Ascending aorta (tissue), 2 donors: ENCODE data around the gene CSHL1. TPM values are rescaled to one million over a fixed set of nuclear protein-coding genes. Genes with fewer than 3 reads are reported as not detected.
"Not testable (repeated sequence)": the region's sequence is repeated elsewhere in the genome, so short reads cannot be mapped to it uniquely, and the experiment has no call there.

Experiments used
- DNase-seq, 2 donors: peaks; one replicate each; pipeline ENCODE4 v3.0.0-alpha.2; 2019; ENCODE audit warnings: low spot score in 2 of 2
- H3K27ac ChIP-seq, 2 donors: fragments of 200-600 bp; sonication (generic); one replicate each; pipeline ENCODE4 v1.5.1; 2016 to 2017; ENCODE audit warnings: mild to moderate bottlenecking in 1 of 2
- H3K27me3 ChIP-seq: fragments of 200-600 bp; sonication (generic); one replicate; pipeline ENCODE4 v1.5.1; 2017
- H3K36me3 ChIP-seq, 2 donors: fragments of 200-600 bp; sonication (generic); one replicate each; pipeline ENCODE4 v1.5.1; 2016
- H3K4me1 ChIP-seq, 2 donors: fragments of 200-600 bp; sonication (generic); one replicate each; pipeline ENCODE4 v1.5.1; 2016 to 2017; ENCODE audit warnings: mild to moderate bottlenecking in 1 of 2
- H3K4me3 ChIP-seq, 2 donors: fragments of 200-600 bp; sonication (generic); one replicate each; pipeline ENCODE4 v1.5.1; 2016 to 2017; ENCODE audit warnings: mild to moderate bottlenecking in 1 of 2
- H3K9me3 ChIP-seq, 2 donors: fragments of 200-600 bp; sonication (generic); one replicate each; pipeline ENCODE4 v1.5.1; 2016
- intact Hi-C: fragments of 100-400 bp; cut with DNase I; formaldehyde crosslinking; loops from one replicate; pipeline ENCODE4 v1.15.1; 2023
- total RNA-seq: library from RNA; depleted of rRNA; stranded (reverse); fragments of >200 nt; gene quantifications from one replicate; pipeline ENCODE4 v1.1.0, GENCODE V29; 2016
- TF ChIP-seq, protein P1 (sequence below), 3 experiments: fragments of 200-600 bp in 2 of 3; fragments of 450-650 bp in 1 of 3; sonication (generic) in 2 of 3; IDR thresholded peaks; one replicate each; pipeline ENCODE4 v1.5.1; 2016 to 2019; ENCODE audit warnings: antibody characterized with exemption in 3 of 3, mild to moderate bottlenecking in 1 of 3, moderate library complexity in 1 of 3

The CSHL1 gene
- total RNA-seq, 1 donor from 2014 or later, result not detected

DNA sequence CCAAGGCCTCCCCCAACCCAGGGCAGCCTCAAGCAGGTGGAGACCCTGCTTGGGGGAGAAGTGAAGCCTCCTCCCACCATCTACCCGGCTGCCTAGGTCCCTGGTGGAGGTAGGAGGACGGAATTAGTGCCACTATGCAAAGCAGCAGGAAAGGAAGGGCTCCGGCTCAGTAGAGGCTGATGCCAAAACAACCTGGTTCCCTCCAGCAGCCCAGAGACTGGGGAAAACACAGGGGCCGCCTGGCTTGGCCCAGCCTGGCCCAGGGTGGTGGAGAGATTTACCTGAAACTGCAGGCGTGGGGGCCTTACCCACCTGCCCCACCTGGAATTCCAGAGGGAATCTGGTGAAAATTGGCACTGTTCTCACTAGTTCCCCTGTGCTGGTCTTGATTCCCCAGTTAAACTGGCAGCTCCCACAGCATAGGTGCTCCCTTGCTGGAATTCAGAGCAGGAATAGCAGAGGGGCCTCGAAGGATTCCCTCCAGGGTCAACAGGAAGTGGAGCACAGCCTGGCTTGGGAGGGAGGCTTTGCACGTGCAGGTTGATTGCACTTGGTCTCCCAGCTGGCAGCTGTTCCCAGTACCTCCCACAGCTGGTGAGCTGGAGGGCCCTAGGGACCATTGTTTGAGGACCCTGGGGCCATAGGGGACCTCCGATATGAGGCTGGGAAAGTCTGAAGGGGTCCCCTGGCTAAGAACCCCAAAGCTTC, 16.6 kb upstream of the CSHL1 start:
- no peak overlapping the region for H3K27ac ChIP-seq
- H3K4me3 ChIP-seq, result no peak overlapping the region
- intact Hi-C loops, result no loop called here
- no peaks in the 10 kb centered on the region for H3K36me3 ChIP-seq
- TF ChIP-seq, protein P1, sequence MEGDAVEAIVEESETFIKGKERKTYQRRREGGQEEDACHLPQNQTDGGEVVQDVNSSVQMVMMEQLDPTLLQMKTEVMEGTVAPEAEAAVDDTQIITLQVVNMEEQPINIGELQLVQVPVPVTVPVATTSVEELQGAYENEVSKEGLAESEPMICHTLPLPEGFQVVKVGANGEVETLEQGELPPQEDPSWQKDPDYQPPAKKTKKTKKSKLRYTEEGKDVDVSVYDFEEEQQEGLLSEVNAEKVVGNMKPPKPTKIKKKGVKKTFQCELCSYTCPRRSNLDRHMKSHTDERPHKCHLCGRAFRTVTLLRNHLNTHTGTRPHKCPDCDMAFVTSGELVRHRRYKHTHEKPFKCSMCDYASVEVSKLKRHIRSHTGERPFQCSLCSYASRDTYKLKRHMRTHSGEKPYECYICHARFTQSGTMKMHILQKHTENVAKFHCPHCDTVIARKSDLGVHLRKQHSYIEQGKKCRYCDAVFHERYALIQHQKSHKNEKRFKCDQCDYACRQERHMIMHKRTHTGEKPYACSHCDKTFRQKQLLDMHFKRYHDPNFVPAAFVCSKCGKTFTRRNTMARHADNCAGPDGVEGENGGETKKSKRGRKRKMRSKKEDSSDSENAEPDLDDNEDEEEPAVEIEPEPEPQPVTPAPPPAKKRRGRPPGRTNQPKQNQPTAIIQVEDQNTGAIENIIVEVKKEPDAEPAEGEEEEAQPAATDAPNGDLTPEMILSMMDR (IDR thresholded peaks at IDR 0.05), result no peak
- no peaks in the 10 kb centered on the region for H3K27me3 ChIP-seq
- no peak for DNase-seq
- H3K9me3 ChIP-seq, result no peaks in the 10 kb centered on the region
- H3K4me1 ChIP-seq, result no peaks in the 10 kb centered on the region

DNA sequence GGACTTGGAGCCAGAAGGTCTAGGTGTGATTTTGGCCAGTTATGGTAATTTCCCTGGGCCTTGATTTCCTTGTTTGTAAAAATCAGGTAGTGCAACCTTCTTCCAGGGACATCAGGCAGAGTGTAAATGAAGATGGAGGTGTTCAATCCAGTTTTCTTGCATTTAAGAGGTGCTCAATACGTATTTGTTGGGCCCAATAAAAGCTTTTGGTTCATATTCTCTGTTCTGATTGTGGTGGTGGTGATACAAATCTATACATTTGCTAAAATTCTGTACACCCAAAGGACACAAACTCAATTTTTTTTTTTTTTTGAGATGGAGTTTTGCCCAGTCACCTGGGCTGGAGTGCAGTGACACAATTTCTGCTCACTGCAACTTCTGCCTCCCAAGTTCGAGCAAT, 15.1 kb upstream of the CSHL1 start:
- Histone ChIP-seq H3K9me3 (no peaks in the 10 kb centered on the region), H3K4me3 (no peak overlapping the region), H3K27me3 (no peaks in the 10 kb centered on the region), H3K36me3 (no peaks in the 10 kb centered on the region), H3K27ac (no peak overlapping the region), H3K4me1 (no peaks in the 10 kb centered on the region)
- TF ChIP-seq, protein P1 (IDR thresholded peaks at IDR 0.05), result no peak
- DNase-seq, result no peak
- intact Hi-C loops, result no loop called here

GRCh38 chr17:63925615-63926014, 14.6 kb upstream of the CSHL1 start:
- H3K4me1 ChIP-seq, result no peaks in the 10 kb centered on the region
- H3K36me3 ChIP-seq, result no peaks in the 10 kb centered on the region
- H3K9me3 ChIP-seq, result no peaks in the 10 kb centered on the region
- H3K27me3 ChIP-seq, result no peaks in the 10 kb centered on the region
- no peak overlapping the region for H3K27ac ChIP-seq
- intact Hi-C loops, result no loop called here
- TF ChIP-seq, protein P1 (IDR thresholded peaks at IDR 0.05), result no peak
- H3K4me3 ChIP-seq, result no peak overlapping the region
- no peak for DNase-seq

GRCh38 chr17:63922402-63922801, 11.3 kb upstream of the CSHL1 start:
- DNase-seq, H3K4me1 ChIP-seq, intact Hi-C loops, H3K36me3 ChIP-seq, H3K27ac ChIP-seq, H3K9me3 ChIP-seq, H3K4me3 ChIP-seq, H3K27me3 ChIP-seq: not testable (repeated sequence)

DNA sequence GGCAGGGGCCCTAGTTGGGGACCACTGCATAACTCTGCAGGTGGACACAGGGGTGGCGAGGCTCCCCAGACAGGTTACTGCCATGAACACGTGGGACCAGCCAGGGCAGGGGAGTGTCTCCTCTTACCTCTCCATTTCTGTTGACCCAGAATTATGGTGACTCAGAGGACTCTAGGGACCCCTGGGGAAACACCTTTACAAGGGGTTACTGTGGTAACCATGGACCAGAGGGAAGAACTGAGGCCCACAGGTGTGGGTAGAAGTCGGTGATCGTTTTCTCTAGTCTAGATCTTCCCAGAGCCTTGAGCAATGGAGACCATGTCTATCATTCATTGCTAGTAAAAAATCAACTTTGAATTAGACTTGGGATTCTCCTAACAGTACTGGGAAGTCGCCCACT, 9.7 kb upstream of the CSHL1 start:
- intact Hi-C loops, result not testable (repeated sequence)

DNA sequence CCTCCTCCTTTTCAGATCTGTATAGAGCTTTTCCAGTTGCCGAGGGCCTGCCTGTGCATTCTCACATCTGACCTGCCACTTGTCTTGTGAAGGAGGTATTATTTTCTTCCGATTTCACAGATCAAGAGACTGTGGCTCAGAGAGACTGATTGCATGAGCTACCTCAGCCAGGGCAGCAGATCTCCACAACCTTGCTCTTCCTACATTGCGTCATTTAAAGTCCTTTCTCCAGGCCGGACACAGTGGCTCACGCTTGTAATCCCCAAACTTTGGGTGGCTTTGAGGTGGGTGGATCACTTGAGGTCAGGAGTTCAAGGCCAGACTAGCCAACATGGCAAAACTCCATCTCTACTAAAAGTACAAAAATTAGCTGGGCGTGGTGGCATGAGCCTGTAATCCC, 9.0 kb upstream of the CSHL1 start:
- H3K27ac ChIP-seq, H3K27me3 ChIP-seq, DNase-seq, H3K9me3 ChIP-seq, H3K4me1 ChIP-seq, intact Hi-C loops, H3K4me3 ChIP-seq, H3K36me3 ChIP-seq: not testable (repeated sequence)

More for the DNA sequence above, 9.7 kb upstream of the CSHL1 start:
- H3K4me1 ChIP-seq, H3K9me3 ChIP-seq, H3K27me3 ChIP-seq, H3K36me3 ChIP-seq, H3K4me3 ChIP-seq, DNase-seq, H3K27ac ChIP-seq: not testable (repeated sequence)

DNA sequence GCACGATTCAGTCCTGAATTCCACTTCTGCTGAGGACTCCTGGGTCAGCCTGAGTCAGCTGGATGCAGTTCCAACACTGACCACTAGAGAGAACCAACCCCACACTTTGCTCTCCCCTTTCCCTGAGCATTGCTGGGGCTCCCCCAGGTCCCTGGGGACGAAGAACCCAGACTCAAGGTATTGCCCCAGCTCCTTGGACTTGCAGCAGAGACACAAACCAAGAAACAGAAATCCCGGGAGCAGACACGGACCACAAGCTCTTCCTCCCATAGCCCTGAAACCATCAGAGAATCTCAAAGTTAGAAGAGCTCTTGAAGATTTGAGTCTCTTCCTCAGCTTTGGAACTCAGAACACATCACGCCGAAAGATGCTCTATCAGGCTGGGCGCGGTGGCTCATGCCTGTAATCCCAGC, 8.3 kb upstream of the CSHL1 start:
- peak in 1 of 2 donors; percentile 73 for DNase-seq
- no peaks in the 10 kb centered on the region for H3K27me3 ChIP-seq
- TF ChIP-seq, protein P1 (IDR thresholded peaks at IDR 0.05), result peak; percentile 87 to 95 (median 91)
- H3K36me3 ChIP-seq, result no peaks in the 10 kb centered on the region
- H3K27ac ChIP-seq, result no peak overlapping the region
- H3K4me1 ChIP-seq, result no peaks in the 10 kb centered on the region
- no peaks in the 10 kb centered on the region for H3K9me3 ChIP-seq
- intact Hi-C loops, result loop anchor here (2.0 kb wide), 2 partner anchors 105 to 213 kb away; no protein-coding TSS in a partner anchor
- no peak overlapping the region for H3K4me3 ChIP-seq

DNA sequence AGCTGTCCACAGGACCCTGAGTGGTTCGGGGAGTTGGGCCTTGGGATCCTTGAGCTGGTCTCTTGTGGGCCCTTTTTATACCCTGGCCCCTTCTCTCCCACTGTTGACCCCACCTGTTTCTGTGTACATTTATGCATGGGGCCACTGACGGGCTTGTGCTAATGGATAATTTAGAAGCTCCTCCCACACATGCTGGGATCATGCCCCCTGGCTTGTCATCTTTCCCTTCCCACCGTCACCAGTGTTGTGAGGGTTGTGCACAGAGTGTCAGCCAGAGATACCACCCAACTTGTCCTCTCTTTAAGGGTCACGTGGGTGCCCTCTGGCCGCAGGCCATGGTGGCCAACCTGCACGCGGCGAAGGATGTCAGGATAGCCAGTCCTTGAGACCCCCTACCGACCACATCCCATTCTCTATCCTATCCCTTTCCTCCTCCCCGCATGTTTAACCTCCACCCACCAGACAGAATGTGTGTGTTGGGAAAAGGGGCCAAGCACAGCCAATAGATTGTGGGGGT, 7.8 kb upstream of the CSHL1 start, which contains the start of gene GH1:
GH1 (minus strand) TSS at position 51 of the 517 bp plus-strand sequence. CDS start 63 bp downstream, outside the sequence.
- not testable (repeated sequence) for H3K4me3 ChIP-seq, H3K36me3 ChIP-seq, H3K27ac ChIP-seq, H3K9me3 ChIP-seq, H3K27me3 ChIP-seq, DNase-seq, H3K4me1 ChIP-seq
- intact Hi-C loops, result loop anchor here (2.0 kb wide), 2 partner anchors 106 to 214 kb away; no protein-coding TSS in a partner anchor
